H1 (cell line): ENCODE measurements around the gene CD151. TPM values are rescaled to one million over a fixed set of nuclear protein-coding genes. Genes with fewer than 3 reads are reported as not detected.

ENCODE experiments used
- CBX5 ChIP-seq: fragments of 300-800, 300-1000 bp; sonication (generic); IDR thresholded peaks from 2 replicates; pipeline ENCODE4 v1.7.1; 2016; ENCODE audit warnings: antibody characterized with exemption, low read length, low read depth
- EGR1 ChIP-seq: IDR thresholded peaks from 2 replicates; pipeline ENCODE4 v1.6.1; 2011; ENCODE audit warnings: low read depth, low read length, borderline replicate concordance
- HDAC6 ChIP-seq: IDR thresholded peaks from one replicate; pipeline ENCODE4 v1.7.1; 2012; ENCODE audit warnings: low read depth, mild to moderate bottlenecking, inconsistent platforms, low read length, moderate library complexity
- RFX5 ChIP-seq: IDR thresholded peaks from 2 replicates; pipeline ENCODE4 v1.6.1; 2011; ENCODE audit warnings: low read depth, low read length, improper control_type of control experiment, borderline replicate concordance
- YY1 ChIP-seq: IDR thresholded peaks from 2 replicates; pipeline ENCODE4 v1.6.1; 2011; ENCODE audit warnings: low read depth, mild to moderate bottlenecking, low read length
- polyA plus RNA-seq, 7 experiments: library from polyadenylated mRNA; depleted of rRNA in 3 of 7; stranded (reverse) in 5 of 7; unstranded in 2 of 7; fragments of >200 nt in 5 of 7; fragments of 200-250 nt in 2 of 7; gene quantifications; 1 replicate in 5 of 7; 2 replicates in 1 of 7; 4 replicates in 1 of 7; pipeline versions ENCODE4 v1.2.1 to v1.2.3, GENCODE V29; 2011 to 2013; ENCODE audit warnings: missing spikeins in 2 of 7, mixed read lengths in 2 of 7
- total RNA-seq: library from RNA; stranded (reverse); fragmentation: NEBNext Ultra II Directional; extraction: Animal tissue kit (Norgen Biotek cat#: 25700); gene quantifications from 2 replicates; pipeline ENCODE4 v1.2.1, GENCODE V29; 2021

Gene CD151
- total and polyA plus RNA-seq, 2 of the 8 experiments (the other 6 are each of a cell fraction or from before 2014, with no cell fraction given), result 101 to 212 TPM

GRCh38 chr11:853682-854448, 21.1 kb downstream of the CD151 start (continued):
- no peak for TF ChIP-seq HDAC6
- TF ChIP-seq YY1, result no peak
- no peak for TF ChIP-seq RFX5
- no peak for TF ChIP-seq CBX5
- no peak for TF ChIP-seq EGR1
